Large intestine (tissue), 3 donors: Measurements from ENCODE around the gene MYBPHL. TPM values are rescaled to one million over a fixed set of nuclear protein-coding genes. Genes with fewer than 3 reads are reported as not detected.

Experiments used
- DNase-seq, 2 donors: peaks; one replicate each; pipeline versions ENCODE4 v3.0.0 to v3.0.0-alpha.2; 2013
- H3K27ac ChIP-seq: one replicate; pipeline ENCODE4 v1.5.1; 2013; ENCODE audit warnings: low read length
- H3K27me3 ChIP-seq: 2 replicates; pipeline ENCODE4 v1.6.1; 2013; ENCODE audit warnings: low read length; ENCODE audit not compliant: control insufficient read depth, insufficient read depth
- H3K36me3 ChIP-seq: 2 replicates; pipeline ENCODE4 v1.6.1; 2013; ENCODE audit warnings: low read length; ENCODE audit not compliant: control insufficient read depth, insufficient read depth
- H3K4me1 ChIP-seq: one replicate; pipeline ENCODE4 v1.6.1; 2013; ENCODE audit warnings: low read length; ENCODE audit not compliant: control insufficient read depth, insufficient read depth
- H3K4me3 ChIP-seq: one replicate; pipeline ENCODE4 v1.5.1; 2013; ENCODE audit warnings: low read length
- H3K9me3 ChIP-seq: one replicate; pipeline ENCODE4 v1.6.1; 2013; ENCODE audit warnings: mild to moderate bottlenecking, low read depth, low read length, moderate library complexity; ENCODE audit not compliant: control insufficient read depth
- WGBS: methylation state at CpG from one replicate; pipeline ENCODE4 v1.1.5; 2013; ENCODE audit warnings: low lambda C conversion rate; ENCODE audit not compliant: insufficient coverage; 5-methylcytosine and 5-hydroxymethylcytosine counted together
- polyA plus RNA-seq: library from polyadenylated mRNA; unstranded; fragments of 120-200 nt; gene quantifications from one replicate; pipeline ENCODE4 v1.2.1, GENCODE V29; 2013

Gene MYBPHL
- polyA plus RNA-seq, 1 donor: 13.8 TPM

GRCh38 chr1:109257682-109258421, 49.0 kb downstream of the MYBPHL start:
- H3K36me3 ChIP-seq: peaks cover 4% of the 10 kb centered on the region
- DNase-seq: no peak
- H3K27ac ChIP-seq: no peak overlapping the region
- H3K4me1 ChIP-seq: peaks cover 24% of the 10 kb centered on the region
- H3K27me3 ChIP-seq: no peaks in the 10 kb centered on the region
- no peak overlapping the region for H3K4me3 ChIP-seq
- WGBS: no CpG with 5 or more reads among the region's 15 CpGs
- H3K9me3 ChIP-seq: no peaks in the 10 kb centered on the region

- no peaks in the 10 kb centered on the region for H3K9me3 ChIP-seq
- WGBS: no CpG with 5 or more reads among the region's 5 CpGs
- H3K27me3 ChIP-seq: no peaks in the 10 kb centered on the region
- peaks cover 24% of the 10 kb centered on the region for H3K4me1 ChIP-seq
- H3K36me3 ChIP-seq: peaks cover 4% of the 10 kb centered on the region
- H3K4me3 ChIP-seq: no peak overlapping the region
- H3K27ac ChIP-seq: no peak overlapping the region
- DNase-seq: no peak
Measured at GRCh38 chr1:109256971-109257681, 49.7 kb downstream of the MYBPHL start.

- no CpG with 5 or more reads among the region's 7 CpGs for WGBS
- Histone ChIP-seq H3K9me3 (peaks cover 2% of the 10 kb centered on the region), H3K4me1 (peaks cover 24% of the 10 kb centered on the region), H3K4me3 (no peak overlapping the region), H3K27ac (no peak overlapping the region), H3K36me3 (peaks cover 2% of the 10 kb centered on the region), H3K27me3 (no peaks in the 10 kb centered on the region)
- no peak for DNase-seq
Measured at GRCh38 chr1:109256085-109256484, 50.7 kb downstream of the MYBPHL start.

- no CpG with 5 or more reads among the region's 5 CpGs for WGBS
- peaks cover 2% of the 10 kb centered on the region for H3K9me3 ChIP-seq
- no peak for DNase-seq
- H3K27ac ChIP-seq: no peak overlapping the region
- H3K36me3 ChIP-seq: peaks cover 2% of the 10 kb centered on the region
- H3K27me3 ChIP-seq: no peaks in the 10 kb centered on the region
- no peak overlapping the region for H3K4me3 ChIP-seq
- peaks cover 24% of the 10 kb centered on the region for H3K4me1 ChIP-seq
Measured at GRCh38 chr1:109255678-109256077, 51.1 kb downstream of the MYBPHL start.

- Histone ChIP-seq H3K4me3 (no peak overlapping the region), H3K27me3 (no peaks in the 10 kb centered on the region), H3K4me1 (peaks cover 24% of the 10 kb centered on the region), H3K36me3 (peaks cover 2% of the 10 kb centered on the region), H3K9me3 (peaks cover 2% of the 10 kb centered on the region), H3K27ac (peak overlapping the region; percentile 67)
- no CpG with 5 or more reads among the region's 15 CpGs for whole genome bisulfite sequencing
- no peak for DNase-seq
Measured at GRCh38 chr1:109255097-109255651, 51.6 kb downstream of the MYBPHL start.

- Histone ChIP-seq H3K9me3 (peaks cover 2% of the 10 kb centered on the region), H3K27me3 (no peaks in the 10 kb centered on the region), H3K27ac (peak overlapping the region; percentile 67), H3K4me3 (no peak overlapping the region), H3K36me3 (peaks cover 2% of the 10 kb centered on the region), H3K4me1 (peaks cover 24% of the 10 kb centered on the region)
- DNase-seq: no peak
- no CpG with 5 or more reads among the region's 7 CpGs for WGBS
Measured at GRCh38 chr1:109254621-109255096, 52.2 kb downstream of the MYBPHL start.

- Histone ChIP-seq H3K9me3 (peaks cover 2% of the 10 kb centered on the region), H3K36me3 (peaks cover under 1% of the 10 kb centered on the region), H3K27ac (peak overlapping the region; percentile 67), H3K4me3 (no peak overlapping the region), H3K27me3 (no peaks in the 10 kb centered on the region), H3K4me1 (peaks cover 27% of the 10 kb centered on the region)
- no CpG with 5 or more reads among the region's 9 CpGs for WGBS
- DNase-seq: no peak
Measured at GRCh38 chr1:109253803-109254620, 52.8 kb downstream of the MYBPHL start.

- no peak for DNase-seq
- Histone ChIP-seq H3K36me3 (no peaks in the 10 kb centered on the region), H3K4me3 (no peak overlapping the region), H3K9me3 (peaks cover 2% of the 10 kb centered on the region), H3K27ac (peak overlapping the region; percentile 67), H3K4me1 (peaks cover 30% of the 10 kb centered on the region), H3K27me3 (no peaks in the 10 kb centered on the region)
- no CpG with 5 or more reads among the region's 33 CpGs for WGBS
Measured at GRCh38 chr1:109252893-109253802, 53.7 kb downstream of the MYBPHL start.

- Histone ChIP-seq H3K4me1 (peaks cover 30% of the 10 kb centered on the region), H3K4me3 (no peak overlapping the region), H3K27me3 (no peaks in the 10 kb centered on the region), H3K27ac (no peak overlapping the region), H3K9me3 (peaks cover 2% of the 10 kb centered on the region), H3K36me3 (no peaks in the 10 kb centered on the region)
- no peak for DNase-seq
- WGBS: 98% methylated on average over 8 of the region's 31 CpGs
Measured at GRCh38 chr1:109252167-109252892, 54.5 kb downstream of the MYBPHL start.
